Trophoblast cell (in vitro differentiated cells and primary cell): ENCODE measurements around the gene OR52I1. TPM values are rescaled to one million over a fixed set of nuclear protein-coding genes. Genes with fewer than 3 reads are reported as not detected.

Source experiments
- DNase-seq, 2 donors: peaks; one replicate each; pipeline ENCODE4 v3.0.0-alpha.2; 2016
- H2AFZ ChIP-seq: 2 replicates; pipeline ENCODE4 v1.6.1; 2013; ENCODE audit warnings: low read length, moderate library complexity, mild to moderate bottlenecking; ENCODE audit not compliant: insufficient read depth, poor library complexity
- H2AK5ac ChIP-seq: 2 replicates; pipeline ENCODE4 v1.6.1; 2013; ENCODE audit warnings: mild to moderate bottlenecking, low read length
- H2BK120ac ChIP-seq: 2 replicates; pipeline ENCODE4 v1.6.1; 2013; ENCODE audit warnings: low read length, mild to moderate bottlenecking, moderate library complexity; ENCODE audit not compliant: insufficient read depth, poor library complexity
- H2BK12ac ChIP-seq: 2 replicates; pipeline ENCODE4 v1.6.1; 2013; ENCODE audit warnings: mild to moderate bottlenecking, low read length, moderate library complexity
- H2BK5ac ChIP-seq: 2 replicates; pipeline ENCODE4 v1.6.1; 2013; ENCODE audit warnings: low read length, low read depth, moderate library complexity, mild to moderate bottlenecking; ENCODE audit not compliant: poor library complexity
- H3K14ac ChIP-seq: 2 replicates; pipeline ENCODE4 v1.6.1; 2013; ENCODE audit warnings: mild to moderate bottlenecking, low read length
- H3K18ac ChIP-seq: 2 replicates; pipeline ENCODE4 v1.6.1; 2013; ENCODE audit warnings: mild to moderate bottlenecking, low read length
- H3K23ac ChIP-seq: 2 replicates; pipeline ENCODE4 v1.6.1; 2013; ENCODE audit warnings: low read length
- H3K27ac ChIP-seq: 2 replicates; pipeline ENCODE4 v1.5.1; 2013; ENCODE audit warnings: low read depth, mild to moderate bottlenecking, inconsistent platforms, low read length, moderate library complexity
- H3K27me3 ChIP-seq: 2 replicates; pipeline ENCODE4 v1.6.1; 2013; ENCODE audit warnings: inconsistent platforms, mild to moderate bottlenecking, low read length, moderate library complexity; ENCODE audit not compliant: insufficient read depth
- H3K36me3 ChIP-seq, 2 experiments: 1 replicate in 1 of 2; 2 replicates in 1 of 2; pipeline ENCODE4 v1.6.1; 2013; ENCODE audit warnings: low read length in 2 of 2, mild to moderate bottlenecking in 2 of 2, moderate library complexity in 1 of 2; ENCODE audit not compliant: insufficient read depth in 2 of 2, control insufficient read depth in 1 of 2
- H3K4ac ChIP-seq: 2 replicates; pipeline ENCODE4 v1.6.1; 2013; ENCODE audit warnings: low read depth, mild to moderate bottlenecking, low read length, moderate library complexity
- H3K4me1 ChIP-seq, 2 experiments: 1 replicate in 1 of 2; 2 replicates in 1 of 2; pipeline ENCODE4 v1.6.1; 2013; ENCODE audit warnings: low read length in 2 of 2, mild to moderate bottlenecking in 2 of 2, moderate library complexity in 1 of 2; ENCODE audit not compliant: insufficient read depth in 2 of 2, control insufficient read depth in 1 of 2
- H3K4me2 ChIP-seq: 2 replicates; pipeline ENCODE4 v1.6.1; 2013; ENCODE audit warnings: inconsistent platforms, mild to moderate bottlenecking, low read length, moderate library complexity
- H3K4me3 ChIP-seq: 2 replicates; pipeline ENCODE4 v1.5.1; 2013; ENCODE audit warnings: mild to moderate bottlenecking, low read depth, low read length, inconsistent platforms
- H3K79me1 ChIP-seq: one replicate; pipeline ENCODE4 v1.6.1; 2013; ENCODE audit warnings: low read length
- H3K79me2 ChIP-seq: 2 replicates; pipeline ENCODE4 v1.6.1; 2013; ENCODE audit warnings: low read length, mild to moderate bottlenecking; ENCODE audit not compliant: control insufficient read depth, insufficient read depth, poor library complexity
- H3K9ac ChIP-seq: 2 replicates; pipeline ENCODE4 v1.6.1; 2013; ENCODE audit warnings: mild to moderate bottlenecking, low read length
- H3K9me3 ChIP-seq: 2 replicates; pipeline ENCODE4 v1.6.1; 2013; ENCODE audit warnings: low read depth, mild to moderate bottlenecking, control low read depth, inconsistent platforms, low read length; ENCODE audit not compliant: insufficient read depth
- H4K12ac ChIP-seq: 2 replicates; pipeline ENCODE4 v1.6.1; 2013; ENCODE audit warnings: low read depth, mild to moderate bottlenecking, low read length, moderate library complexity
- H4K8ac ChIP-seq: 2 replicates; pipeline ENCODE4 v1.6.1; 2013; ENCODE audit warnings: low read depth, mild to moderate bottlenecking, low read length, moderate library complexity
- H4K91ac ChIP-seq: one replicate; pipeline ENCODE4 v1.6.1; 2013; ENCODE audit warnings: low read depth, mild to moderate bottlenecking, low read length, moderate library complexity
- WGBS: extraction: QIAGEN DNeasy Blood & Tissue Kit; methylation state at CpG from one replicate; pipeline ENCODE4 v1.1.7; 2013; ENCODE audit warnings: missing lambda C conversion rate; ENCODE audit not compliant: insufficient read length, insufficient coverage; ENCODE audit errors: extremely low coverage; 5-methylcytosine and 5-hydroxymethylcytosine counted together
- polyA plus RNA-seq: library from polyadenylated mRNA; stranded (reverse); fragments of 200-250 nt; gene quantifications from 2 replicates; pipeline ENCODE4 v1.2.3, GENCODE V29; 2013

OR52I1 gene
- not detected in 2 replicates for polyA plus RNA-seq

- Histone ChIP-seq H3K4me1 (no peaks in the 10 kb centered on the region), H4K12ac (no peak within 1 kb of the TSS), H3K79me2 (no peaks in the 10 kb centered on the region), H3K27me3 (no peaks in the 10 kb centered on the region), H3K23ac (no peak within 1 kb of the TSS), H3K9me3 (no peaks in the 10 kb centered on the region), H3K18ac (no peak within 1 kb of the TSS), H3K36me3 (no peaks in the 10 kb centered on the region), H3K4ac (no peak within 1 kb of the TSS), H2BK12ac (no peak within 1 kb of the TSS), H2AK5ac (no peak within 1 kb of the TSS), H4K8ac (no peak within 1 kb of the TSS), H3K79me1 (no peaks in the 10 kb centered on the region), H3K9ac (no peak within 1 kb of the TSS), H3K4me2 (no peak within 1 kb of the TSS), H4K91ac (no peak within 1 kb of the TSS), H3K27ac (no peak within 1 kb of the TSS), H2BK120ac (no peak within 1 kb of the TSS), H2AFZ (no peak within 1 kb of the TSS), H2BK5ac (no peak within 1 kb of the TSS), H3K4me3 (no peak within 1 kb of the TSS), H3K14ac (no peak within 1 kb of the TSS)
- WGBS = no CpG with 5 or more reads among the region's 1 CpG
- no peak for DNase-seq
Measured at GRCh38 chr11:4593739-4594138, at the start of gene OR52I1. OR52I1 (plus strand) TSS chr11:4594039; CDS start chr11:4594039, 0 bp downstream.

GRCh38 chr11:4544891-4545290 lies 48.9 kb upstream of the OR52I1 start, which contains the start of gene OR52M1:
OR52M1 (plus strand) TSS chr11:4545191; CDS start chr11:4545191, 0 bp downstream.
- no peak within 1 kb of the TSS for H2BK12ac ChIP-seq
- H3K79me1 ChIP-seq = no peaks in the 10 kb centered on the region
- no peak within 1 kb of the TSS for H3K23ac ChIP-seq
- H3K18ac ChIP-seq = no peak within 1 kb of the TSS
- H3K79me2 ChIP-seq = no peaks in the 10 kb centered on the region
- H2AK5ac ChIP-seq = no peak within 1 kb of the TSS
- DNase-seq = no peak
- H3K4me2 ChIP-seq = no peak within 1 kb of the TSS
- H3K9ac ChIP-seq = no peak within 1 kb of the TSS
- no peak within 1 kb of the TSS for H2AFZ ChIP-seq
- H3K27me3 ChIP-seq = no peaks in the 10 kb centered on the region
- H3K4me1 ChIP-seq = no peaks in the 10 kb centered on the region
- no peak within 1 kb of the TSS for H3K4ac ChIP-seq
- H3K36me3 ChIP-seq = no peaks in the 10 kb centered on the region
- no peak within 1 kb of the TSS for H3K4me3 ChIP-seq
- no peak within 1 kb of the TSS for H3K14ac ChIP-seq
- no CpG with 5 or more reads among the region's 5 CpGs for WGBS
- no peak within 1 kb of the TSS for H4K91ac ChIP-seq
- H3K27ac ChIP-seq = no peak within 1 kb of the TSS
- H2BK120ac ChIP-seq = no peak within 1 kb of the TSS
- H4K12ac ChIP-seq = no peak within 1 kb of the TSS
- H3K9me3 ChIP-seq = peaks cover 2% of the 10 kb centered on the region
- no peak within 1 kb of the TSS for H4K8ac ChIP-seq
- no peak within 1 kb of the TSS for H2BK5ac ChIP-seq

- DNase-seq = no peak
- Histone ChIP-seq H3K27me3 (no peaks in the 10 kb centered on the region), H3K79me1 (no peaks in the 10 kb centered on the region), H2AK5ac (no peak overlapping the region), H4K91ac (no peak overlapping the region), H2BK120ac (no peak overlapping the region), H3K36me3 (no peaks in the 10 kb centered on the region), H2AFZ (no peak overlapping the region), H4K8ac (no peak overlapping the region), H3K14ac (no peak overlapping the region), H3K9ac (no peak overlapping the region), H3K79me2 (no peaks in the 10 kb centered on the region), H2BK12ac (no peak overlapping the region), H3K4me3 (no peak overlapping the region), H2BK5ac (no peak overlapping the region), H3K4me1 (no peaks in the 10 kb centered on the region), H3K4me2 (no peak overlapping the region), H3K27ac (no peak overlapping the region), H3K18ac (no peak overlapping the region), H3K23ac (no peak overlapping the region), H4K12ac (no peak overlapping the region), H3K4ac (no peak overlapping the region), H3K9me3 (peaks cover 7% of the 10 kb centered on the region)
- WGBS = no CpG with 5 or more reads among the region's 1 CpG
Measured at GRCh38 chr11:4546878-4547277, 47.0 kb upstream of the OR52I1 start.

- H3K36me3 ChIP-seq = no peaks in the 10 kb centered on the region
- H2BK5ac ChIP-seq = no peak overlapping the region
- H3K4me1 ChIP-seq = no peaks in the 10 kb centered on the region
- H3K9me3 ChIP-seq = peaks cover 7% of the 10 kb centered on the region
- no peak overlapping the region for H3K9ac ChIP-seq
- no peak overlapping the region for H4K12ac ChIP-seq
- H3K14ac ChIP-seq = no peak overlapping the region
- H3K79me1 ChIP-seq = no peaks in the 10 kb centered on the region
- no peak overlapping the region for H4K8ac ChIP-seq
- H3K79me2 ChIP-seq = no peaks in the 10 kb centered on the region
- H3K18ac ChIP-seq = no peak overlapping the region
- no peaks in the 10 kb centered on the region for H3K27me3 ChIP-seq
- H4K91ac ChIP-seq = no peak overlapping the region
- DNase-seq = no peak
- no peak overlapping the region for H2AK5ac ChIP-seq
- H3K4me3 ChIP-seq = no peak overlapping the region
- no peak overlapping the region for H2BK120ac ChIP-seq
- no peak overlapping the region for H3K4me2 ChIP-seq
- no peak overlapping the region for H2AFZ ChIP-seq
- no peak overlapping the region for H3K23ac ChIP-seq
- no peak overlapping the region for H2BK12ac ChIP-seq
- no peak overlapping the region for H3K27ac ChIP-seq
- no CpG with 5 or more reads among the region's 4 CpGs for WGBS
- H3K4ac ChIP-seq = no peak overlapping the region
Measured at GRCh38 chr11:4547416-4547815, 46.4 kb upstream of the OR52I1 start.
